ENCODE results near the gene SLC16A10. TPM values are rescaled to one million over a fixed set of nuclear protein-coding genes. Genes with fewer than 3 reads are reported as not detected.
"Not testable (repeated sequence)": the region's sequence is repeated elsewhere in the genome, so short reads cannot be mapped to it uniquely, and the experiment has no call there.

Gene SLC16A10
- polyA plus RNA-seq, 1 experiment, result not detected

DNA sequence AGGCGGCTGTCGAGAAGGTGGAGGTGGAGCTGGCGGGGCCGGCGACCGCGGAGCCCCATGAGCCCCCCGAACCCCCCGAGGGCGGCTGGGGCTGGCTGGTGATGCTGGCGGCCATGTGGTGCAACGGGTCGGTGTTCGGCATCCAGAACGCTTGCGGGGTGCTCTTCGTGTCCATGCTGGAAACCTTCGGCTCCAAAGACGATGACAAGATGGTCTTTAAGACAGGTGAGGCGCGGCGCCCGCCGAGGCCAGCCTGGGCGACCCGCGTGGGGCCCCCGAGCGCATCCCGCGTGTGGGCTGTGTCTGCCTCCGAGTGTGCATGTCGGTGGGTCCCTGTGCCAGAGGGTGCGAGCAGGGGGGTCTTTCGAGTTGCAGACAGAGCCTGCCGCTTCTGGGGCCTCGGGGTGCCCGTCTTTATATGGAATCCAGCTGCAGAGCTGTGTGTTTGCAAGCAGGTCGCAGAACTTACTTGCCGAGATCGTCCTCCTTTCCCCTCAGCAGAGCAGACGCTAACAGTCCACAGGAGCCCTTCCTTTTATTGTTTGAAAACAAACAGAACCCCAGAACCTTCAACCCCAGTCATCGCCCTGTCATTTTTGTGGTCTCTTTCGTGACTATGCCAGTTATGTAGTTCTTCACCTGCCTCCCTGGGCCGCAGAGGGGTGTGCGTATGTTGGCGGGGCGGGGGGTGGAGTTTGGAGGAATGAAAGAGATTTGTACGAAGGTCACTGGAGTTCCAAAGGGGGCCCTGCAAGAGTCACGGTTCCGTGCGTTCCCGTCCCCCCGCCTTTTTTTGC, 766 bp downstream of the SLC16A10 start:
- peak overlapping the region; percentile 25; the same call in 1 of the 2 replicates for H3K4me3 ChIP-seq (ENCODE audit: low read depth, low read length)
- ChIA-PET POLR2A (no interaction called here), CTCF (no interaction called here)
- TF ChIP-seq, protein P1, sequence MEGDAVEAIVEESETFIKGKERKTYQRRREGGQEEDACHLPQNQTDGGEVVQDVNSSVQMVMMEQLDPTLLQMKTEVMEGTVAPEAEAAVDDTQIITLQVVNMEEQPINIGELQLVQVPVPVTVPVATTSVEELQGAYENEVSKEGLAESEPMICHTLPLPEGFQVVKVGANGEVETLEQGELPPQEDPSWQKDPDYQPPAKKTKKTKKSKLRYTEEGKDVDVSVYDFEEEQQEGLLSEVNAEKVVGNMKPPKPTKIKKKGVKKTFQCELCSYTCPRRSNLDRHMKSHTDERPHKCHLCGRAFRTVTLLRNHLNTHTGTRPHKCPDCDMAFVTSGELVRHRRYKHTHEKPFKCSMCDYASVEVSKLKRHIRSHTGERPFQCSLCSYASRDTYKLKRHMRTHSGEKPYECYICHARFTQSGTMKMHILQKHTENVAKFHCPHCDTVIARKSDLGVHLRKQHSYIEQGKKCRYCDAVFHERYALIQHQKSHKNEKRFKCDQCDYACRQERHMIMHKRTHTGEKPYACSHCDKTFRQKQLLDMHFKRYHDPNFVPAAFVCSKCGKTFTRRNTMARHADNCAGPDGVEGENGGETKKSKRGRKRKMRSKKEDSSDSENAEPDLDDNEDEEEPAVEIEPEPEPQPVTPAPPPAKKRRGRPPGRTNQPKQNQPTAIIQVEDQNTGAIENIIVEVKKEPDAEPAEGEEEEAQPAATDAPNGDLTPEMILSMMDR (IDR thresholded peaks at IDR 0.05; ENCODE audit: low read depth, low read length), result no peak
- no peak for DNase-seq (ENCODE audit: low read depth, low spot score)
- no peaks in the 10 kb centered on the region for H3K9me3 ChIP-seq (ENCODE audit: control insufficient read depth, insufficient read depth, low read length)
- H3K27ac ChIP-seq (ENCODE audit: low read depth, low read length), result no peak overlapping the region
- H3K27me3 ChIP-seq (ENCODE audit: control insufficient read depth, insufficient read depth, low read length), result peaks cover 36% of the 10 kb centered on the region

DNA sequence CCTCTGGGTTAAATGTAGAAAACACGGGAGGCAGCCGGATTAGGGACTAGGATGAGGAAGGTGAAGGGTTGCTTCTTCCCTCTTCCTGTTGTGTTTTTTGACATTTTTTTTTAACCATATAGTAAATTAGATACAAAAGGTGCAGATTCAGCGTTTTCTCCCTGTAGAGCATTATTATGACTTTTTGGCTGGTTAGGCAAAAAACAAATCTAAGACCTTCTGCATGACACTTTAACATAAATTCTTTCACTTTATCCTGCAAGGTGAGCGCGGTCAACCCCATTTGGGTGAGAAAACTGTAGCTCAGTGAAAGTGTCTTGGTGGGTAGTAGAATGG, 1.3 kb downstream of the SLC16A10 start:
- POLR2A ChIA-PET, result no interaction called here
- no peak for DNase-seq (ENCODE audit: low read depth, low spot score)
- TF ChIP-seq, protein P1 (IDR thresholded peaks at IDR 0.05; ENCODE audit: low read depth, low read length), result no peak
- CTCF ChIA-PET, result no interaction called here
- H3K27me3 ChIP-seq (ENCODE audit: control insufficient read depth, insufficient read depth, low read length), result peaks cover 40% of the 10 kb centered on the region
- no peak overlapping the region for H3K4me3 ChIP-seq (ENCODE audit: low read depth, low read length)
- H3K27ac ChIP-seq (ENCODE audit: low read depth, low read length), result no peak overlapping the region
- no peaks in the 10 kb centered on the region for H3K9me3 ChIP-seq (ENCODE audit: control insufficient read depth, insufficient read depth, low read length)

DNA sequence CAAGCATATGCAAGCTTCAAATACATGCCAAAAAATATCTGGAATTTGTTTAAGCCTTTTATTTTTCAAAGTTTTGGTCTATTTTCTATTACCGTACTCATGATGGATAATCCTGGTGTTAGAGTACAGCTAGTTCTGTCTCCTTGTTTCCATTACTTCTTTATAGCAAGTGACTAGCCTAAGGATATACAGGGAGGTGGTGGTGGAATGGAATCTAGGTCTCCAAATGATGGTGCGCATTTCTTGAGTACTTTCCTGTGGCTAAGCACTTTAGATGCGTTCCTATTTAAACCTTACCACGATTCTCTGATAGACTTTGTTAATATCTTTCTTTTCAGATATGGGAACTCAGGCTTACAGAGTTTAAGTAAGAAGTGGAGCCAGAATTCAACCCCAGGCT, 3.5 kb downstream of the SLC16A10 start:
- Histone ChIP-seq H3K4me3 (ENCODE audit: low read depth, low read length) (no peak overlapping the region), H3K27ac (ENCODE audit: low read depth, low read length) (no peak overlapping the region), H3K9me3 (ENCODE audit: control insufficient read depth, insufficient read depth, low read length) (no peaks in the 10 kb centered on the region), H3K27me3 (ENCODE audit: control insufficient read depth, insufficient read depth, low read length) (peaks cover 44% of the 10 kb centered on the region)
- no peak for DNase-seq (ENCODE audit: low read depth, low spot score)
- POLR2A ChIA-PET, result no interaction called here
- CTCF ChIA-PET, result no interaction called here
- TF ChIP-seq, protein P1 (IDR thresholded peaks at IDR 0.05; ENCODE audit: low read depth, low read length), result no peak

DNA sequence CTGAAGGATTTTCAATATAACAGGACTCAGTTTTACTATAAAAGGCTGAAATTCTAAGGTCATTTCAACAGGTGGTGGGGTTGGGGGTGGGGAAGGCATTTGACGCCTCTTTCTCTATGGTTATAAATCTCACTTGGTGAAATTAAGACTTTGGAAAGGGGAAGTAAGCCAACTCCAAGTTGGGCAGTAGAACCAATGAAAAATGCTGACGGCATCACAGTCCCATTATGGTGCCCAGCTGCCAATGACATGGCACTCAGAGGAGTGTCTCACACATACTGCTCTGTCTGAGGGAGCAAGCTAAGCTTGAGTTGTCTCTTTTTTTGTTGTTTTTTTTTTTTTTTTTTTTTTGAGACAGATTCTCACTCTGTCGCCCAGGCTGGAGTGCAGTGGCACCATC, 4.7 kb downstream of the SLC16A10 start:
- Histone ChIP-seq H3K27me3 (ENCODE audit: control insufficient read depth, insufficient read depth, low read length) (peaks cover 37% of the 10 kb centered on the region), H3K9me3 (ENCODE audit: control insufficient read depth, insufficient read depth, low read length) (no peaks in the 10 kb centered on the region), H3K4me3 (ENCODE audit: low read depth, low read length) (no peak overlapping the region), H3K27ac (ENCODE audit: low read depth, low read length) (no peak overlapping the region)
- ChIA-PET CTCF (interaction anchor here (0.6 kb wide), 1 partner anchor 951 kb away, joined by 4 read pairs; no protein-coding TSS in a partner anchor), POLR2A (no interaction called here)
- DNase-seq (ENCODE audit: low read depth, low spot score), result no peak
- TF ChIP-seq, protein P1 (IDR thresholded peaks at IDR 0.05; ENCODE audit: low read depth, low read length), result no peak

DNA sequence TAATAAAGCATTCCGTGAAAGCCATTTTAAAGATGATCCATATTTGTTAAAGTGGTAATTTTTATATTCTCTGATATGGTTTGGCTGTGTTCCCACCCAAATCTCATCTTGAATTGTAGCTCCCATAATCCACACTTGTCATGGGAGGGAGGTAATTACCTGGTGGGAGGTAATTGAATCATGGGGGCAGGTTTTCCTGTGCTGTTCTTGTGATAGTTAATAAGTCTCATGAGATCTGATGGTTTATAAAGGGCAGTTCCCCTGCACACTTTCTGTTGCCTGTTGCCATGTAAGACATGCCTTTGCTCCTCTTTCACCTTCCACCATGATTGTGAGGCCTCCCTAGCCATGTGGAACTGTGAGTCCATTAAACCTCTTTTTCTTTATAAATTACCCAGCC, 8.2 kb downstream of the SLC16A10 start:
- CTCF ChIA-PET; POLR2A ChIA-PET; H3K27ac ChIP-seq (ENCODE audit: low read depth, low read length); DNase-seq (ENCODE audit: low read depth, low spot score); H3K9me3 ChIP-seq (ENCODE audit: control insufficient read depth, insufficient read depth, low read length); H3K4me3 ChIP-seq (ENCODE audit: low read depth, low read length): not testable (repeated sequence)
- peaks cover 25% of the 10 kb centered on the region for H3K27me3 ChIP-seq (ENCODE audit: control insufficient read depth, insufficient read depth, low read length)

All from AG04450 (cell line).